ENCODE results near the gene NAP1L1.

DNA sequence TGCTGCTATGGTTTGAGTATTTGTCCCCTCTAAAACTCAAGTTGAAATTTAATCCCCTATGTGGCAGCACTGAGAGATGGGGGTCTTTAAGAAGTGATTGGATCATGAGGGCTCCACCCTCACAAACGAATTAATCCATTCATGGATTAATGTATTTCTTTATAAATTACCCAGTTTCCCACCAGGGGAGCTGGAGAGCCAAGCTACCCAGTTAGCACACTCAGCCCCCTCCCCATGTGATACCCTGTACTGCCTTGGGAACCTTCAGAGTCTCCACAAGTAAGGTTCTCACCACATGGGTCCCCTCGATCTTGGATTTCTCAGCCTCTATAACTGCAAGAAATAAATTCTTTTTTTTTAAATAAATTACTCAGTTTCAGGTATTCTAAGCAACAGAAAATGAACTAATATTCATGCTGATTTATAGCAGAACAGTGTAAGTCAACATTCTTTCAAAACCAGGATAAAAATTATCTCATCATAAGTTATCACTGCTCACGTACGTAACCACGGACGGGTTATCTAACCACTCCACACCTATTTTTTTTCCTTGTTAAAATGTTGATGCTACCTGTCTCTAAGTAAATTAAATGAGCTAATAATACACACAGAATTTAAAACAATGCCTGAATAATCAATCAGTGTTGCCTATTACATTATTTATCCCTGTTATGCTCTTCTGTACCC lies 3.6 kb downstream of the NAP1L1 start:
- TF ChIP-seq CTCF (IDR thresholded peaks at IDR 0.05; ENCODE audit: insufficient read depth, low read depth, low read length) (peak; percentile 18), EZH2 (IDR thresholded peaks at IDR 0.05; ENCODE audit: insufficient read depth, low read length) (no peak)
